ENCODE measurements around the gene CDK14.

CDK14 gene

GRCh38 chr7:91051966-91052365, 455.8 kb downstream of the CDK14 start:
- DNase-seq (ENCODE audit: low read depth) = no peak

GRCh38 chr7:91054374-91054773, 458.3 kb downstream of the CDK14 start:
- no peak for DNase-seq (ENCODE audit: low read depth)

- DNase-seq (ENCODE audit: low read depth) = no peak
Observed at GRCh38 chr7:91055219-91055618, 459.1 kb downstream of the CDK14 start.

- no peak for DNase-seq (ENCODE audit: low read depth)
Observed at GRCh38 chr7:91062713-91063112, 466.6 kb downstream of the CDK14 start.

- no peak for DNase-seq (ENCODE audit: low read depth)
Observed at GRCh38 chr7:91064052-91064451, 467.9 kb downstream of the CDK14 start.

- no peak for DNase-seq (ENCODE audit: low read depth)
Observed at GRCh38 chr7:91064938-91065337, 468.8 kb downstream of the CDK14 start.

GRCh38 chr7:91066627-91067026, 470.5 kb downstream of the CDK14 start:
- DNase-seq (ENCODE audit: low read depth) = no peak

- no peak for DNase-seq (ENCODE audit: low read depth)
Observed at GRCh38 chr7:91067242-91067641, 471.1 kb downstream of the CDK14 start.

- DNase-seq (ENCODE audit: low read depth) = no peak
Observed at GRCh38 chr7:91068136-91068795, 472.1 kb downstream of the CDK14 start.

- DNase-seq (ENCODE audit: low read depth) = no peak
Observed at GRCh38 chr7:91069146-91069545, 473.0 kb downstream of the CDK14 start.

- peak; percentile 60 for DNase-seq (ENCODE audit: low read depth)
Observed at GRCh38 chr7:91079487-91079886, 483.4 kb downstream of the CDK14 start.

- no peak for DNase-seq (ENCODE audit: low read depth)
Observed at GRCh38 chr7:91080351-91080750, 484.2 kb downstream of the CDK14 start.

- peak; percentile 84 for DNase-seq (ENCODE audit: low read depth)
Observed at GRCh38 chr7:91082038-91082437, 485.9 kb downstream of the CDK14 start.

- DNase-seq (ENCODE audit: low read depth) = peak; percentile 47
Observed at GRCh38 chr7:91082852-91083495, 486.9 kb downstream of the CDK14 start.

GRCh38 chr7:91083855-91084644, 487.9 kb downstream of the CDK14 start:
- DNase-seq (ENCODE audit: low read depth) = peak; percentile 34

- DNase-seq (ENCODE audit: low read depth) = no peak
Observed at GRCh38 chr7:91085175-91085574, 489.1 kb downstream of the CDK14 start.

- DNase-seq (ENCODE audit: low read depth) = no peak
Observed at GRCh38 chr7:91086200-91086599, 490.1 kb downstream of the CDK14 start.

- DNase-seq (ENCODE audit: low read depth) = no peak
Observed at GRCh38 chr7:91088156-91088555, 492.0 kb downstream of the CDK14 start.

- no peak for DNase-seq (ENCODE audit: low read depth)
Observed at GRCh38 chr7:91088691-91089090, 492.6 kb downstream of the CDK14 start.

- peak; percentile 58 for DNase-seq (ENCODE audit: low read depth)
Observed at GRCh38 chr7:91089382-91089963, 493.4 kb downstream of the CDK14 start.

GRCh38 chr7:91090684-91091083, 494.6 kb downstream of the CDK14 start:
- no peak for DNase-seq (ENCODE audit: low read depth)

- DNase-seq (ENCODE audit: low read depth) = no peak
Observed at GRCh38 chr7:91091631-91092030, 495.5 kb downstream of the CDK14 start.

GRCh38 chr7:91093181-91093580, 497.1 kb downstream of the CDK14 start:
- no peak for DNase-seq (ENCODE audit: low read depth)
